Epithelial cell of esophagus (primary cell): ENCODE results near the gene TARS3.
"Not testable (repeated sequence)": the region's sequence is repeated elsewhere in the genome, so short reads cannot be mapped to it uniquely, and the experiment has no call there.

Experiments used
- DNase-seq: peaks from one replicate; pipeline ENCODE4 v3.0.0; 2010; ENCODE audit warnings: low read depth
- H3K4me3 ChIP-seq: 2 replicates; pipeline ENCODE4 v1.5.1; 2011; ENCODE audit warnings: mild to moderate bottlenecking, low read length, control low read depth
- CTCF ChIP-seq: IDR thresholded peaks from 2 replicates; pipeline ENCODE4 v1.5.1; 2011; ENCODE audit warnings: low read depth, mild to moderate bottlenecking, low read length, control low read depth, inconsistent platforms; ENCODE audit not compliant: insufficient read depth; ENCODE audit errors: missing control alignments

The TARS3 gene

GRCh38 chr15:101723874-101724674 is at the start of gene TARS3:
TSS of gene TARS3 (minus strand) at chr15:101724473. CDS start at chr15:101724387, 86 bp downstream.
- peak; percentile 93 for DNase-seq
- TF ChIP-seq CTCF = no peak
- peak within 1 kb of the TSS; percentile 63 for H3K4me3 ChIP-seq

GRCh38 chr15:101773496-101774100 is 49.3 kb upstream of the TARS3 start:
- TF ChIP-seq CTCF = peak; percentile 55
- DNase-seq = peak; percentile 25
- H3K4me3 ChIP-seq = no peak overlapping the region

- no peak overlapping the region for H3K4me3 ChIP-seq
- TF ChIP-seq CTCF = no peak
- DNase-seq = no peak
Measured at GRCh38 chr15:101772921-101773320, 48.6 kb upstream of the TARS3 start.

- H3K4me3 ChIP-seq, DNase-seq: not testable (repeated sequence)
Measured at GRCh38 chr15:101767083-101767640, 42.9 kb upstream of the TARS3 start.

- H3K4me3 ChIP-seq = no peak overlapping the region
- TF ChIP-seq CTCF = no peak
- no peak for DNase-seq
Measured at GRCh38 chr15:101765772-101766456, 41.6 kb upstream of the TARS3 start.

- not testable (repeated sequence) for DNase-seq, H3K4me3 ChIP-seq
Measured at GRCh38 chr15:101765340-101765671, 41.0 kb upstream of the TARS3 start.

GRCh38 chr15:101764669-101765339 is 40.5 kb upstream of the TARS3 start:
- not testable (repeated sequence) for DNase-seq, H3K4me3 ChIP-seq

GRCh38 chr15:101746716-101747082 is 22.4 kb upstream of the TARS3 start:
- DNase-seq, H3K4me3 ChIP-seq: not testable (repeated sequence)

- DNase-seq, H3K4me3 ChIP-seq: not testable (repeated sequence)
Measured at GRCh38 chr15:101734837-101735236, 10.6 kb upstream of the TARS3 start.
